ENCODE results near the gene ANKLE2. TPM values are rescaled to one million over a fixed set of nuclear protein-coding genes. Genes with fewer than 3 reads are reported as not detected.

Gene ANKLE2
- total and polyA plus RNA-seq, 2 of the 8 experiments (the other 6 are each of a cell fraction or from before 2014, with no cell fraction given): 41.0 to 64.9 TPM

DNA sequence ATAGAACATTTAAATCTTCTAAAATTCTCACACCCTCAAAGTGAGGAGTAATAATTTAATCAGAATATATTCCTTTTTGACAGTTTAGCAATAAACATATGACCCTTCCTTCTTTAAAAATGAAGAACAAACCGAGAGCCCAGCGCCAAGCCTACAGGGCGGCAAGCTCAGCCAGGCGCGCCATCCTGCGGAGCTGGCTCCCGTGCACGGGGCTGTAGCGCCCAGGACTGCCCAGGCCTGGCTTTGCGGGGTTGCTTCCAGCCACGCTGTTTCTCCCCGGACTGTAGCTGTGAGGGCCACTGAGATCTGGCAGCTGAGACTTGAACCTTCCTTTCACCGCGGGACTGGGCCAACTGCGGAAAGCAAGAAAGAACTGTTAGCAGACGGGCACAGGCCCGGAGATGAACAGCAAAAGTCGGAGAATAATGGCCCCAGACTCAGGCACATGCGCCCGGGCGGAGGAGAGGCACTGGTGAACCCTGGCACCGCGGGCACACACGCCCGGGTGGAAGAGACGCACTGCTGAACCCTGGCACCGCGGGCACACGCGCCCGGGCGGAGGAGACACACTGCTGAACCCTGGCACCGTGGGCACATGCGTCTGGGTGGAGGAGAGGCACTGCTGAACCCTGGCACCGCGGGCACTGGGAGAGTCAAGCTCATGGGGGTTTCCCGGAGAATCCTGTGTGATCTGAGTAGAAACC lies 34.4 kb downstream of the ANKLE2 start:
- Histone ChIP-seq H2BK120ac (replicated peaks; ENCODE audit: low read depth, low read length) (no peak overlapping the region), H3K79me1 (ENCODE audit: low read depth, low read length) (no peaks in the 10 kb centered on the region), H3K9me3 (ENCODE audit: insufficient read depth in 2 of 2, low read depth in 1 of 2, low read length in 1 of 2) (peaks cover 0 to 8% of the 10 kb centered on the region in 2 experiments; a peak in 1 of 4 replicates), H4K20me1 (replicated peaks in 1 of 2; ENCODE audit: control insufficient read depth in 1 of 2, insufficient read depth in 2 of 2, low read length in 2 of 2) (peaks cover 3 to 16% of the 10 kb centered on the region in 2 experiments), H3K4me2 (ENCODE audit: insufficient read depth in 1 of 2, low read depth in 2 of 2, low read length in 2 of 2) (no peak overlapping the region), H3K23ac (ENCODE audit: insufficient read length) (no peak overlapping the region), H4K91ac (replicated peaks; ENCODE audit: insufficient read length, low read length) (no peak overlapping the region), H2BK5ac (ENCODE audit: low read depth, low read length) (no peak overlapping the region), H3K23me2 (ENCODE audit: low read depth, low read length) (no peaks in the 10 kb centered on the region), H3K56ac (replicated peaks; ENCODE audit: insufficient read length, low read depth, low read length) (no peak overlapping the region), H3K36me3 (ENCODE audit: control insufficient read depth in 2 of 4, insufficient read depth in 4 of 4, low read length in 3 of 4) (peaks cover 26 to 83% (median 59%) of the 10 kb centered on the region in 4 experiments), H3K27me3 (replicated peaks in 1 of 4; ENCODE audit: control insufficient read depth in 3 of 4, extremely low read depth in 1 of 4, insufficient read depth in 3 of 4, low read length in 3 of 4) (no peaks in the 10 kb centered on the region), H3K4me3 (ENCODE audit: extremely low read depth in 1 of 4, insufficient read depth in 2 of 4, low read depth in 3 of 4, low read length in 4 of 4) (no peak overlapping the region), H3K18ac (ENCODE audit: extremely low read depth, low read length) (no peak overlapping the region), H4K8ac (ENCODE audit: extremely low read depth, insufficient read depth, low read length) (no peak overlapping the region), H2BK15ac (ENCODE audit: low read length) (no peak overlapping the region), H3K9ac (replicated peaks in 1 of 4; ENCODE audit: extremely low read depth in 1 of 4, low read depth in 3 of 4, low read length in 3 of 4) (no peak overlapping the region), H2BK20ac (ENCODE audit: low read length) (no peak overlapping the region), H3K79me2 (ENCODE audit: control insufficient read depth in 1 of 2, insufficient read depth in 2 of 2, low read length in 2 of 2) (no peaks in the 10 kb centered on the region; a peak in 1 of 4 replicates), H4K5ac (ENCODE audit: insufficient read length, low read depth, low read length) (no peak overlapping the region), H2AFZ (ENCODE audit: low read length) (no peak overlapping the region), H3K14ac (ENCODE audit: insufficient read length) (no peak overlapping the region), H3K4me1 (replicated peaks in 1 of 4; ENCODE audit: control insufficient read depth in 3 of 4, insufficient read depth in 4 of 4, low read length in 3 of 4) (no peaks in the 10 kb centered on the region; a peak in 1 of 7 replicates), H3K4ac (replicated peaks; ENCODE audit: insufficient read length, low read depth, low read length) (no peak overlapping the region), H2AK5ac (ENCODE audit: low read depth, low read length) (no peak overlapping the region), H2BK12ac (ENCODE audit: low read depth, low read length) (no peak overlapping the region), H3K27ac (ENCODE audit: low read depth, low read length) (no peak overlapping the region)
- DNase-seq (ENCODE audit: low read depth in 1 of 2, low spot score in 2 of 2) (no peak), FAIRE-seq (no peak)
- ChIA-PET POLR2A (ENCODE audit: partially characterized antibody) (interaction anchor here (0.6 to 2.3 kb wide), 8 partner anchors 8 to 68 kb away, joined by 3 to 8 read pairs (median 3); partner anchors contain the start of gene PGAM5), CTCF (ENCODE audit: partially characterized antibody) (no interaction called here)
- WGBS, 2 experiments (ENCODE audit: extremely low coverage in 1 of 2, insufficient coverage in 1 of 2, insufficient read length in 1 of 2, insufficient replicate concordance in 2 of 2, low coverage in 1 of 2, low lambda C conversion rate in 2 of 2, missing lambda C conversion rate in 1 of 2): 95% methylated on average over 29 of the region's 37 CpGs; no CpG with 5 or more reads in 1 of the 2 experiments
- TF ChIP-seq GABPA (IDR thresholded peaks at IDR 0.05; ENCODE audit: borderline replicate concordance, insufficient read depth, low read length): no peak
- TF ChIP-seq SP1 (IDR thresholded peaks at IDR 0.05; ENCODE audit: low read depth, low read length): no peak
- no peak for TF ChIP-seq CHD2 (IDR thresholded peaks at IDR 0.05; ENCODE audit: low read length)
- TF ChIP-seq, protein P1, sequence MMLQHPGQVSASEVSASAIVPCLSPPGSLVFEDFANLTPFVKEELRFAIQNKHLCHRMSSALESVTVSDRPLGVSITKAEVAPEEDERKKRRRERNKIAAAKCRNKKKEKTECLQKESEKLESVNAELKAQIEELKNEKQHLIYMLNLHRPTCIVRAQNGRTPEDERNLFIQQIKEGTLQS (IDR thresholded peaks at IDR 0.05; ENCODE audit: insufficient read depth, low read depth, low read length): no peak
- TF ChIP-seq RNF2 (IDR thresholded peaks at IDR 0.05; ENCODE audit: borderline replicate concordance, low read depth, low read length, missing control alignments, poor library complexity, severe bottlenecking): no peak
- TF ChIP-seq SIX5 (IDR thresholded peaks at IDR 0.05; ENCODE audit: low read depth, low read length): no peak
- TF ChIP-seq, protein P2, sequence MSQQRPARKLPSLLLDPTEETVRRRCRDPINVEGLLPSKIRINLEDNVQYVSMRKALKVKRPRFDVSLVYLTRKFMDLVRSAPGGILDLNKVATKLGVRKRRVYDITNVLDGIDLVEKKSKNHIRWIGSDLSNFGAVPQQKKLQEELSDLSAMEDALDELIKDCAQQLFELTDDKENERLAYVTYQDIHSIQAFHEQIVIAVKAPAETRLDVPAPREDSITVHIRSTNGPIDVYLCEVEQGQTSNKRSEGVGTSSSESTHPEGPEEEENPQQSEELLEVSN (IDR thresholded peaks at IDR 0.05): no peak
- TF ChIP-seq EZH2 (IDR thresholded peaks at IDR 0.05; ENCODE audit: low read depth, low read length, severe bottlenecking): no peak

All from H1 (cell line).